Activated effector memory CD4-positive, alpha-beta T cell treated with anti-CD3 and anti-CD28 coated beads, Interleukin-2, amount 50 U/mL, for 16 hours (primary cell): Measurements from ENCODE around the gene RSBN1.

Experiments
- DNase-seq: peaks from one replicate; pipeline ENCODE4 v3.0.0-alpha.2; 2020

Gene RSBN1

GRCh38 chr1:113811156-113811887 lies 954 bp downstream of the RSBN1 start:
- peak; percentile 76 for DNase-seq

- no peak for DNase-seq
These were observed 2.3 kb downstream of the RSBN1 start for GRCh38 chr1:113809670-113810602.

- no peak for DNase-seq
These were observed 3.7 kb downstream of the RSBN1 start for GRCh38 chr1:113808450-113809195.

GRCh38 chr1:113805639-113806038 lies 6.6 kb downstream of the RSBN1 start:
- DNase-seq: no peak

- DNase-seq: no peak
These were observed 7.1 kb downstream of the RSBN1 start for GRCh38 chr1:113805256-113805531.

- no peak for DNase-seq
These were observed 7.6 kb downstream of the RSBN1 start for GRCh38 chr1:113804421-113805255.

- DNase-seq: no peak
These were observed 9.8 kb downstream of the RSBN1 start for GRCh38 chr1:113802367-113803007.

GRCh38 chr1:113800487-113800886 lies 11.8 kb downstream of the RSBN1 start:
- no peak for DNase-seq

GRCh38 chr1:113797472-113797871 lies 14.8 kb downstream of the RSBN1 start:
- no peak for DNase-seq

- DNase-seq: no peak
These were observed 18.1 kb downstream of the RSBN1 start for GRCh38 chr1:113793878-113794834.

- no peak for DNase-seq
These were observed 19.3 kb downstream of the RSBN1 start for GRCh38 chr1:113792986-113793385.

- DNase-seq: no peak
These were observed 19.8 kb downstream of the RSBN1 start for GRCh38 chr1:113792471-113792870.

GRCh38 chr1:113788802-113789201 lies 23.5 kb downstream of the RSBN1 start:
- no peak for DNase-seq

GRCh38 chr1:113787663-113788062 lies 24.6 kb downstream of the RSBN1 start:
- DNase-seq: no peak

- DNase-seq: no peak
These were observed 26.2 kb downstream of the RSBN1 start for GRCh38 chr1:113786069-113786468.

GRCh38 chr1:113784104-113784779 lies 28.0 kb downstream of the RSBN1 start:
- peak; percentile 68 for DNase-seq

GRCh38 chr1:113783254-113784103 lies 28.8 kb downstream of the RSBN1 start:
- DNase-seq: peak; percentile 74

- DNase-seq: no peak
These were observed 29.9 kb downstream of the RSBN1 start for GRCh38 chr1:113782406-113782805.
